Cardiac fibroblast (primary cell): ENCODE data around the gene DAW1.
A peak's percentile ranks its signal among the peaks of the same experiment; 100 is the strongest.

Experiments
- DNase-seq, 2 donors: peaks; one replicate each; pipeline versions ENCODE4 v3.0.0 to v3.0.0-alpha.2; 2010; ENCODE audit warnings: low read depth in 2 of 2
- H3K4me3 ChIP-seq, 2 donors: replicated peaks in 1 of 2; 1 replicate in 1 of 2; 2 replicates in 1 of 2; pipeline ENCODE4 v1.5.1; 2011; ENCODE audit warnings: low read depth in 2 of 2, low read length in 2 of 2, mild to moderate bottlenecking in 2 of 2, moderate library complexity in 1 of 2
- CTCF ChIP-seq: IDR thresholded peaks from one replicate; pipeline ENCODE4 v1.5.1; 2011; ENCODE audit warnings: low read depth, mild to moderate bottlenecking, low read length, inconsistent platforms

DAW1 gene

GRCh38 chr2:227871375-227871791 is at the start of gene DAW1:
Gene DAW1, plus strand, starts transcription at chr2:227871631. Its CDS starts 59 bp downstream, at chr2:227871690.
- no peak for TF ChIP-seq CTCF
- DNase-seq = peak; percentile 76 to 89
- peak within 1 kb of the TSS; percentile 39 to 51 for H3K4me3 ChIP-seq

GRCh38 chr2:227822416-227823003 is 48.9 kb upstream of the DAW1 start:
- no peak for DNase-seq
- no peak for TF ChIP-seq CTCF
- H3K4me3 ChIP-seq = no peak overlapping the region

- H3K4me3 ChIP-seq = no peak overlapping the region
- DNase-seq = no peak
- TF ChIP-seq CTCF = no peak
These were observed 47.5 kb upstream of the DAW1 start for GRCh38 chr2:227823922-227824321.

- TF ChIP-seq CTCF = no peak
- H3K4me3 ChIP-seq = no peak overlapping the region
- DNase-seq = peak in 1 of 2 donors; percentile 49
These were observed 46.7 kb upstream of the DAW1 start for GRCh38 chr2:227824711-227825110.

GRCh38 chr2:227826019-227826521 is 45.4 kb upstream of the DAW1 start:
- no peak overlapping the region for H3K4me3 ChIP-seq
- no peak for TF ChIP-seq CTCF
- no peak for DNase-seq

GRCh38 chr2:227826563-227826962 is 44.9 kb upstream of the DAW1 start:
- no peak for DNase-seq
- no peak for TF ChIP-seq CTCF
- no peak overlapping the region for H3K4me3 ChIP-seq

GRCh38 chr2:227827143-227827542 is 44.3 kb upstream of the DAW1 start:
- H3K4me3 ChIP-seq = no peak overlapping the region
- TF ChIP-seq CTCF = no peak
- DNase-seq = no peak
